NOMO-1 treated with dmso at 0.1 percent for 144 hours (cell line): ENCODE data around the gene MAMLD1.

Experiments used
- DNase-seq: peaks from one replicate; lab custom pipeline; 2025; ENCODE audit not compliant: unreplicated experiment; lab: John Stamatoyannopoulos, UW

MAMLD1 gene

DNA sequence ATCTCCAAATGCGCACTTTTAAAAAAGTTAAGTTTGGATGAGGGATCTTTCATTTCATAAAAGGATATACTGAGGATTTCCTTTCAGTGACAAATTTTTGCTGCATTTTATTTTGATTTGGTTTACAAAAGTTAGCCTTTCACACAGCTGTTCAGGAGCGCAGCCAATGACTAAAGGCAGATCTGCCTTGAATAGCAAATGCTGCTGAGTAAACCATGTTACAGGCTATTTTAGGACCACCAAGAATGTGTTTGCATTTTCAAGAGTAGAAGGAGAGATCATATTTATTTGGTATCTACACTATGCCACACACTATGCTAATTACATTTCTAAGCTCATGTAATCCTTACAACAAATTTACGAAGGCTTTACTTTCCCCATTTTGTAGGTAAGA lies 92.1 kb downstream of the MAMLD1 start:
- no peak for DNase-seq

DNA sequence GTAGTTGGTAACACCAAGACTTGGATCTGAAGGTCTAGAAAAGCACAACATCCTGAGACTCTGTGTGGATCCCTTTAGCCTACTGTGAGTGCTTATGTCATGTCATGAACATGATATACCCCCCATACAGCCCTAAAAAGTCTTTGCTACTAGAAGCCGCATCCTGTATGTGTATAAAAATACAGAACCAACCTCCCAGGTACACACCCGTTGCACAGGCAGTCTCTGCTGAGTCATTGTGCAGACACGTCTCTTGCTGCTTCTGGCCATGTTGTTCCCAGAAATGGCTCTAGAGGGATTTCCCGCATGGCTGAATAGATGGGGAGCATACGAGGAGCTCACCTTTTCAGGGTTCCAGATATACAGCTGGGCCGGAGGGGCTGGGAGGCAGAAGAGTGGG lies 93.3 kb downstream of the MAMLD1 start:
- DNase-seq = no peak

DNA sequence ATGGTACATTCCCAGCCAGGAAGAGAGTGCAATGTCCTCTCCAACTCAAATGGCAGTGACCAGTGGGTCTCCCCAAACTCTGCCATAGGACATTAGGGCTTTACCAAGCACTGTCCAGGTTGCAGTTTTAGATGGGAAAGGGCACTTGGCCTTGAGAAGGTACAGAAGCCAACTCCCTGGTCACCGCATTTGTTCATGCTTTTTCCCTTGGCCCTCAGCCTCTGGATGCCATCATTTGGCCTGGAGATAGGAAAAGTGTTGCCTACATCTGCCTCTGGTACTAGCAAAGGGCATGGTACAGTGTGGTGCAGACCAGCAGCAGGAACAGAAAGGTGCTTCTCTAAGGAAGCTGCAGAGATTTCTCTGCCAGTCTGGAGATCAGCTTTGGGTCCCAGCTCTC lies 93.8 kb downstream of the MAMLD1 start:
- no peak for DNase-seq

DNA sequence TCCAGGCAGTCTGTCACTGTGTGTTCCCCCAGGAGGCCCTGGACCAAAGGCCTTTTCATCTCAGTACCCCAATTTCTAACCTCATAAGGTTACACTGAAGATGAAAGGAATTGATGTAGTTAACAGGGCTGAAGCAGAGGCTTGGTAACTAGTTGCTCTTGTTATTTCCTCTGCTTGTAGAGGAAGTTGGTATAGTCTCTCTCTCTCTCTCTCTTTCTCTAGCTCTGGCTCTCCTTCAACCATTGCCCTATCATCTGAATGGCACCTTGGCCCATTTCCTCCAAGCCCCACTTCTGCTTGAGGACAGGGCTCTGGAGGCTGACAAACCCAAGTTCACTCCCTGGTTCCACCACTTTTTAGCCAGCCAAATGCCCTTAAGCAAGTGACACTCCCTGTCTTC lies 96.1 kb downstream of the MAMLD1 start:
- no peak for DNase-seq

DNA sequence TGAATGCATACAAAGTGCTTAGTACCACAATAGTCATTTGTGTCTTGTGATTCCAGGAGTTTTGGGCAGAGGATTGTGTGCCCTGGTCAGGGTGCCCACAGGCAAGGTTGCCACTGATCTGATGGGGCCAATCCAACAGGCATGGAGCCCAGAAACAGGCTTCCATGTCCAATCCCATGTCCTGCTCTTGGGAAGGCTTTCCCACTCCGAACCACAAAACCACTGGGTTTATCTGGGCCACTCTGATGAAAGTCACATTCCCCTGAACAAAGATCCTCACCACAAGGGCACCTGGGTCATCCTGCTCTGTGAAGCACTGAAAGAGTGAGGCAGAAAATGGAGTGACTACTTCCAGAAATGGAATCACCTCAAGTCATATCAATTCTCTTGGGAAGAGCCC lies 96.9 kb downstream of the MAMLD1 start:
- no peak for DNase-seq

DNA sequence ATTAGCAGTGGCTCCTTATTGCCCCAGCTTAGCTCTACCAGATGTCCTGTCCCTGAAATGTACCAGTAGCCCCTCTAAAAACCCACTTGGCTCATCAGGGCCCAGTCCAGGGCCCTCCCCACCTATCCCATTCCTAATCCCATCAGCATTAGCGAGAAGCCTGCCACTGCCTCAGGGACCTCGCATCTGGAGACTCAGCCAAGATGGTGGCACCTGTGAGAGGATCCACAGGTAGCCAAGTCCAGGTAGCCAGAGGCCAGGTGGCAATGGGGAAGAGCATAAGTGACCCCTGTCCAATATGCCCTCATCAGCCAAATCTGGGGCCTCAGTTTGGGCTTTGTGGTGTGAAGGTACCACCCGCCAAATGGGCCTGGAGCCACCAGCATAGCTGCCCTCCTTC lies 97.7 kb downstream of the MAMLD1 start:
- DNase-seq = no peak

DNA sequence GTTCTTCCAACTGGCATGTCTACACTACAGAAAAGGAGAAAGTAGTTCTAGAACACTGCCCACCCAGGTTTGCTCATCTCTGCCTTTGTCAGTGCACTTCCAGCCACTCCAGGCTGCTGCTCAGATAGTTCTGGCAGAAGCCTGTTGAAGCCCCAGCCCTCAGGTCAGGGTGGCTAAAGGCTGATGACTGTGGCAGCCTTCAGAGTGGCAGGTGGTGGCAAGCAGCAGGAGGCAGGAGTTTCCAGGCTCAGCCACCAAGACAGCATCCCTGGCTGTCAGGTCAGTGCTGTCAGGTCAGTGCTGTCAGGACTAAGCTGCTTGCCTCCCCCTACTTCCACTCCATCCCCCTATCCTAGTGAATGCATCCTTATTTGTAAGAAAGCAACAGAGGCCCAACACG lies 100.4 kb downstream of the MAMLD1 start:
- no peak for DNase-seq

DNA sequence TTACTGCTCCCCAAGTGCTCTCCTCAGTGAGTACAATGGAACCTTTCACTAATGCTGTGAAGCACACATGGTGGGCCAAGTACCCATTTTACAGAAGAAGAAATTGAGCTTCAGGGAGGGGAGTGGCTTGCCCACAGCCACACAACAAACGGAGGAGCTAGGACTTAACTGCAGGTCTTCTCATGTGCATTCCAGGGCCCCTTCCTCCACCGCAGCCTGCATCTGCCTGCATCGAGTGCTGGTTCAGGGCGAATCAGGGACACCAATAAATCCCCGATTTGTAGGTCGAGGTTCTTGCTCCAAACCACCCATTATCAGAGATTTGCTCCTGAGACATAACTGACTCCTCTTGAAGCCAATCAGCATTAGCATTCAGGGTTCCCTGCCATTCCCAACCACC lies 100.9 kb downstream of the MAMLD1 start:
- DNase-seq = no peak

DNA sequence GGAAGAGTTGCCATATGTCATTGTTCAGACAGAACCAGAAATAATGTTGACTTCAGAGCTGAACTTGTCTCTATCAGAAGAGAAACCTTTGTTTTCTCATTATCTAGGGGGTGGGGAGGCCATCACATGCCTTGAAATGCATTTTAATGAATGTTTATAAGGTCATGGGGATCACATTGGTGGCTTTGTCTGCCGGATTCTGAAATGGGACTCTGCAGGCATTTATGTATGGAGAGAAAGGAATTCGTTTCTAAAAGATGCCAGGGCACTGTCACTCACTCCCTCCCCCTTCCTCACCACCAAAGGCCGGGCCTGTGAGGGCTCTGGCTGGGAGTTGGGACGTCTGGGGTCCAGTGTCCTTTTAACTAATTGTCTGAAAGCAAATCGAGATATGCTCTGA lies 102.2 kb downstream of the MAMLD1 start:
- no peak for DNase-seq

DNA sequence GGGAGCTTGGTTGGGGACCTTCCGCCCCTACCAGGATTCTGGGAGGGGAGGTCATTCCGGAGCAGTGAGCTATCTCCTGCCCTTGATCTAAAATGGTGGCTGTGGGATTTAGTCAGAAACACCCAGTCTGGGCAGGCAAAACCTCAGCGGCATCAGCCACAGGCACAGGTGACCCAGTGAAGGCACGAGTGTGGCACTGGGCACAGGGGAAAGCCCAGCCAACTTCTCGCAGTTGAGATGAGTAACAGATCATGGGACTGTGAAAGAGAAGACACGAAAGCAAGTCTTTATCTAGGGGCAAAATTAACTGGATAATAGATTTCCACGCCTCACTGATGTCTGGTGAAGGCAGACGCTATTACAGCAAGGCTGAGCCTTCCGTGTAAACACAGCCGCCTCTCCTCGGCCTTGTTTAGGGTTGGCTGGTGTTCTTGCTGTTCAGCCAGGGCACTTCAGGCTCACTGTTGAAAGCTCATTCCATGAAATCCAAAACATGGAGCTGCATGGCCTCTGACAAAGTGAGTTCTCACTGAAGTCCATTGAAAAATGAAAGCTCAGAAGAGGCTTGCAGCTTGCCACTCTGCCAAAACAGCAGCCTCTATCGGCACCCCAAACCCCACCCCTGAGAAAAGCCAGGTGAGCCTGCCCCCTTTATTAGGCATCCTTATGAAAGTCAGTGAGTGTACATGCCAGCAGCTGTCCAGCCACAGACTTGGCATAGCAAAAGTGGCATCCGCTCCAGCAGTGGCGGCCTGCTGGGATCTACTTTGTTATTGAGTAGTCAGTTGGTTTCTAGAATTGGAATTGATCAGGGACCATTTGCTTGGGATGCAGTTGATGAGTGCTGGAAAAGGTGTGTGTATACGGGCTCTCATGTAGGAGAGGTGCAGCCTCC lies 103.0 kb downstream of the MAMLD1 start:
- no peak for DNase-seq

DNA sequence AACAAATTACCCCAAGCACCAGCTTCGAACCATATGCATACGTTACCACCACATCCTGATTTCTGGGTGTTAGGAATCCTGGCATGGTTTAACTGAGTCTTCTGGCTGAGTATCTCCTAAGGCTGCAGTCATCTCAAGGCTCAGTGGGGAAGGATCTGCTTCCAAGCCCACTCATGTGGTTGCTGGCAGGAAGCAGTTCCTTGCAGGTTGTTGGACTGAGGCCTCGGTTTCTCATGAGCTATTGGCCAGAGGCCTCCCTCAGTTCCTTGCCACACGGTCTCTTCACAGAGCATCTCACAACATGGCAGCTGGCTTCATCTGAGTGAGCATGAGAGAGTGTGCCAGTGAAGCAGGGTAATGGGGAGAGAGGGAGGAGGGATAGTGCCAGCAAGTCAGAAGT lies 109.2 kb downstream of the MAMLD1 start:
- DNase-seq = no peak

DNA sequence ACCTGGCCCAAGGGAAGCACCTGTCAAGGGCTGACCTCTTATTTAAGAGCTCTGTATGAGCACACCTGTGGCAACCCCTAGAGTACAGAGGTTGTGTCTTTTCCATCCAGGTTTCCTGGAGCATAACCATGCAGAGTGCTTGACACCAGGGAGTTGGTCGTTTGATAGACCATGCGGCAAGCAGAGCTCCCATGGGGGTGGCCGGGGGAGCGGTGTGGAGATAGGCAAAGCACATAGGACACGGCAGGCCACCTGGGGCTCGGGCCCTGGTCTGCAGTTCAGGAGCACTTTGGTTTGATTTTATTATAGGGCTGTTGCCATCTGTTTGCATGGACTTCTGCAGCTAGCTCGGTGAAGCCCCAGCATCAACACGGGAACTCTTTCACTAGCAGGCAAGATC lies 110.3 kb downstream of the MAMLD1 start:
- no peak for DNase-seq

DNA sequence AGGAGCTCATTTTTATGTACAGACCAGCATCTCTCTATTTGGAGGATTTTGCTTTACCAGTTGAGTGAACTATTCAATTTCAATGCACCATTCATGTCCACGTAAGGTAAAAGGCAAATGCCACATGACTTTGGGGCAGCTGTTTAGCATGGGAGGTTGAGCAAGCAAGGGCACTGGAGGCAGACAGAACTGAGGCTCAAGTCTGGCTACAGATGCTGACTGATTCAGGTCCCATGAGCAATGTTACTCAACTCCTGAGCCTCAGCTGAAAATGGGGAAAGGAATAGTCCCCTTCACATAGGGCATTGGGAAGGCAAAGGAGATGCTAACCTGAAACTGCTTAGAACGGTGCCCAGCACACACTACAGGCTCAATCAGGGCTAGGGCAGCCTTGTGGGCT lies 112.3 kb downstream of the MAMLD1 start:
- DNase-seq = no peak

DNA sequence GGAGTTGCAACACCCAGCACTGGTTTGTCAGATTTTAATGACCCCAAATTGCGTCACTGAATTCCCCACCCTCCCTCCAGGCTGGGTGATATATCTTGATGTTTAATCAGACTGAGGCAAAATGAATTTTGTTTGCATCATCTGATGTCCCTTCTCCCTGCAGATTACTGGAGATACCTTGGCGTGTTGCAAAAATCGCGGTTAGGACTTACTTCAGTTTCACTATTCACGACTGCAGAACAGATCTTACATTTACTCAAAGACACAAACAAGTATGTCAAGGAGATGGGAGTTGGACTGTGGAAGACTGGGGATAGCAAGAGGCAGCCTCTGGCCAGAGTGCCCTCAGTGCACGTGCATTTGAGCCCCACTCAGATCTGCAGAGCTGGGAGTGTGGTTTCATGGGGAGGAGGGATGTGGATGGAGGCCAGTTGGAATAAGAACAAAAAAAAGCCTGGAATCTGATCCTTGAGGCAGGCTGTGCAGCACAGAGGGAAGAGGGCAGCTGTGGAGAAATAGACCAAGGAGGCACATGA lies 113.1 kb downstream of the MAMLD1 start:
- no peak for DNase-seq

DNA sequence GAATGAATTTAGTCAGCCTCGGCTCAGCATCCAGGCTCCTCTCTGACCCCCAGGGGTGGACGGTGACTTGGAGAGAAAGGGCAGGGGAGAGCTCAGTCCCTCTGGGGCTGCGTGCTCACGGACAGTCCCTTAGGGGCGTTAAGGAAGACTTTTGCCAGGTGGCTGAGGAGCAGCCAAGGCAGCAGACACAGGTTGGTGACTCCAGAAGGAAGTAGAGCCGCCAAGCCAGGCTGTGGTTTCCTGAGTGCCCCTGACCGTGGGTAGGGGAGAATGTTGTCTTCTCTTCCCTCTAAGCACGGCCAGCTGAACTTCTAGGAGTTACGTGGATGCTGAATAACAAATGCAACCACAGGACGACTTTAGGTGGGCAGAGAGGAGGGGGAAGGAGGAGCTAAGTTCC lies 114.3 kb downstream of the MAMLD1 start:
- DNase-seq = no peak

DNA sequence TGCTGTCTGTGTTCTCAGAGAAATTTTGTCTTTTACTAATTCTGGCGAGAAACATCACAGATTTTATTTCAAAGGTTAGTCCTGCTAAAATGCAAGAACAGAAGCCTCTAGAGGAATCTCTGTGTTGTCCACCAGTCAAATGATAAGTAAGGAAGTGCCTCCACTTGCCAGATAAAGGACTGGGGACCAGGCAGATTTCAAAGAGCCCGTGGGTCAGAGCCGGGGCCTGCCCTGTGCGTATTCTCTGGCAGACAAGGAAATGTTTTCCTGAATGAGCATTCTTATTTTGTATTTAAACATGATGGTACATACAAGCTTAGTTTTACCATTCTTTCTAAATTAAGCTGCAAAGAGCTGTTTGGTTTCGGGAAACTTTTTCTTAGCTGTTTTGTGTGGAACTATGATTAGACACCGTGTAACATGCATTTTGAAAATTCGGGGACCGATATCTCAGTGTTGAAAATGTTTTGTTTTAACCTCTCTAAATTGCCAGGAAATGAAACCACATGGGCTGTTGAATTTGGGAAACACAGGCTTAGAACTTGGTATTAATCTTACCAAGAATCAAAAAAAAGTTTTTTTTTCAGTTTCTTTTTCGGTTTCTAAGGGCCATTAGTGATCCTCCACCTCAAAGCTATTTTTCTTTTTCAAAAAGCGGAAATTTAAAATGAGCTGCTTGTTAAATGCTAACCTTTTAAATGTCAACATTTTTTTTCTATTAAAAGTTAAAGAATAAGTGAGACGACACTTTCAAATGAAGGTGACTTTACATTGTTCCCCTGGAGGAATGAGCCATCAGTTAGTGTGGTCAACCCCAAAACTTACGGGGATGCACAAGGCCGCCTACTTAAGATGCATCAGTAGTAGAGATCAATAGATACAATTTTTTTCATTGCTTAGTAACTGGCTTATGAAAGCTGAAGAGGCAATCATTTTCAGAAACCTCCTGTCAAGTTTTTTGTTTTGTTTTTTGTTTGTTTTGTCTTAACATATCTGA lies 115.7 kb downstream of the MAMLD1 start:
- no peak for DNase-seq

DNA sequence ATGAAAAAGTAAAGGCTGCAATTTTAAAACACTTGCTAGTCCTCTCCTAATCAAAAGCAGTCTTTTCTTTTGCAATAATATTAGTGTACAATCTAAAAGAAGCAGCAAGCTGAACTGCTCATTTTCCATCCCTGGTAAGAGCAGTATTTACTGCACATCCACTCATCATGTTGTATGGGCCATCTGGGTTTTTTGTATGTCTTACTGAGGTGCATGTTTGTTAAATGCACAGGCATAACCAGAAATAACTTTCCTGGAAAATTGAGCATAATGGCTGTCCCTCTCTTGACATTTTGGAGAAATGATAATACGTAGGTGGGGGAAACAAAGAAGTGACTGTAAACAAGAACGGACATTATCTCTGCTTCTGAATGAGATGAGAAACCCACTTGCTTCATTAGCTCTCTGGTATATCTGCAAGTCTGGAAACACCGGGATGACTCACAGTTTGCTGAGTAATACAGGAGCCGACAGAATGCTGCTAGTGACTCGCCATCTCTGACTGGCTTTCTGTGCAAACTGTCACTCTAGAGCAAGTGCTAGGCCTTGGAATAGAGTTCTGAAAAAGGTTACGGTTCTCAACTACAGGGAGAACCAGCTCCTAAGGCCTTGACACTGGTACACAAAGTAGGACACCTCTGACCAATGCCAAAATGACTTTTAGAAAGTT lies 119.6 kb downstream of the MAMLD1 start:
- no peak for DNase-seq

DNA sequence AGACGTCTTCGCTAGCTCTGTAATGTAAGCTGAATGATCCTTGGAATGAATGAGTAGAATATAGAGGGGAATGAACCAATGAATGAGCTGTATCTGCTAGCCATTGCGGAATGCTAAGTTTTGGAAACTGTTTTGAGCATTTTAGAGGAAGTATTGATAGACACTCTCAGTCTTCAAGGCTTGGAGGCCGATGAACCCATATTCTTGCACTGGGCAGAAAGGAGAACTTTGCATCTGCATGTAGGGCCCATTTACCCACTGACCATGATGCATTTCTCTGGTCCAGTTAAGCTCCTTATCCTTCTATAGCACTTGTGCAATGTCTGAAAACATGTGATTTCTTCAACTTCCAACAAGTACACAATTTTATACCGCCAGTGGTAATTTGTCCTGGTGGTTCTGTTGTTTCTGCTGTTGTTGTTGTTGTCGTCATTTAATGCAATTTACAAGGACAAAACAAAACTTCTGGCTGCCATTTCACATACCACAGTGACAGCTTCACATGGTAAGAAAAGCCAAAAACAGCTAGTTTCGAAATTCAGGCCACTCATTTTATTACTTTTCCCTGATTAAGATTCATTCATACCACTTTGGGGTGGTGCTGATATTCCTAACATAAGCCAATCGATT lies 120.4 kb downstream of the MAMLD1 start:
- no peak for DNase-seq

DNA sequence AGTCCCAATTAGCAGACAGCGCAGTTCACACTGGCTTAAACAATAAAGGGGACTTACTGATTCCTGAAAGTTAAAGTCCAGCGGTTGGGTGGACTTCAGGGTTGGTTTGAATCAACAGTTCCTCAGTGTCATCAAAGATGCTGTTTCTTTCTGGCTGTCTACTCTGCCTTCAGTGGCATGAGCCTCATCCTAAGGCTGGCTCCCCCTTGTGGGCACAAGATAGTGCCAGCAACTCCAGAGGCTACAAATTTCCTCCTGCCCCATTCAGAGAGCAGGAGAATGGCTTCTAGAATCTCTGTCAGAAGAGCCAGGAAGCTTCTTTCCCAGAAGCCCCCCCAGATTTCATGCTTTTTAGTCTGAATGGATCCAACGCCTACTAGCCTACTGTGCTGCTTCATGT lies 122.9 kb downstream of the MAMLD1 start:
- DNase-seq = no peak

DNA sequence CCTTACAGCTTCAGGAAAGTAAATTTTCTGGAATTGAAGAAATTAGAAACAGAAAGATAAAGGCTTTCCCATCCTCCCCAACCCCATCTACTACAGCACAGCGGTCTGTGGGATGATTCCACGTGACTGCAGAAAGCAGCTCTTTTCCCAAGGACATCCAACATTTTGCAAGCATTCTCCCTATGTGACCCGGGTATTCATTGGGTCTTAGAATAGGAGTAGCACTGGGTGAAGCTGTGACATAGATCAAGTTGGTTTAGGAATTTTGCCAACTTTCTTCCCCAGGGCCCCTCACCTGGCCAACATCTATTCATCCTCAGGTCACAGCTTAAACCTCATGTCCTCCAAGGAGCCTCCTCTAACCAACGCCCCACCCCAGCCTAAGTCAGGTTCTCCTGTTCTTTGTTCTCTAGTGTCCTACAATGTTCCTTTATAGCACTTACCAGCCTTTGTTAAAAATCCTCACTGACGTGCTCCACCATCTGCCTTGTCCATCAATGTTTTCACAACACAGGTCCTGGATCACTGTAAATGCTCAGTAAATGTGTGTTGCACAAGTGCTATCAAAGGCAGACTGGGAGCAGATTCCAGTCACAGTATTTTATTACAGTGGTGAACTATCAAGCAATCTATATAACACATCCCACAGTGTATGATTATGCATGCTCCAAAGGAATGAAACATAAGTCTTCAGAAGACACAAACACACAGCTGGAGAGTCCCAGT lies 124.4 kb downstream of the MAMLD1 start:
- DNase-seq = no peak
